Measurements from ENCODE around the gene CTRB2.

DNA sequence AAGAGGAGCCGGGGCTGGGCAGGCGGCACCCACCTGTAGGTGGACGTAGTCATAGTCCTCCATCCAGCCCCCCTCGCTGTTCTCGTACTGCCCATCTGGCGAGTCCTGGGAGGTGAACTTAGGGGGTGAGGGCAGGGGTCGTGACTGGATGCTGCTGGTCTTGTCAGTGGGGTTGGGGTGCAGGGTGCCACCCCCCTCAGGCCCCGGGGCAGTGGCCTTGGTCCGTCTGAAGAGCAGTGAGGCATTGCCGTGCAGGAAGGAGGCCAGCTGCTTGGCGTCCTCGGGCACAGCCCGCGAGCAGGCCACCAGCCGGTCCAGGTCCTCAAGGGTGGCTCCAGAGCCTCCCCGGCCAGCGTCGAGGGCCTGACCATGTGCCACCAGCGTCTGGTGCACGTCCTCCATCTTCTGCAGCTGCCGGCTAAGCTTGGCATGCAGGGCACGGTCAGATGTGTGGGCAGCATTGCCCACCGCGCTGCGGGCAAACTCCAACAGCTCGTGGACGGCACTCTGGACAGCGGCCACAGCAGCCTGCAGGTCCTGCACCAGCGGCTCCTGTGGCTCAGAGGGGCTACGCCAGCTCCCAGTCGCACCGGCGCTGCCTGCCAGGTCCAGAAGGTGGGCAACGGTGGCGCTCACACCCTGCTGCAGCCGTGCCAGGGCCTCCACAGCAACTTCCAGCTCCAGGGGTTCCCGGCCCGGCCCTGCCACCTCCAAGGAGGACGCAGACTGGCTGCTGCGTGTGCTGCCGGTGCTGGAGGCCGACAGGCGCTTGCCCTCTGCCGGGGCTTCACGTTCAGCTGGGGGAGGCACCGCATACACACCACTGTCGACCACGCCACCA is 28.1 kb upstream of the CTRB2 start:
- TF ChIP-seq, protein P1, sequence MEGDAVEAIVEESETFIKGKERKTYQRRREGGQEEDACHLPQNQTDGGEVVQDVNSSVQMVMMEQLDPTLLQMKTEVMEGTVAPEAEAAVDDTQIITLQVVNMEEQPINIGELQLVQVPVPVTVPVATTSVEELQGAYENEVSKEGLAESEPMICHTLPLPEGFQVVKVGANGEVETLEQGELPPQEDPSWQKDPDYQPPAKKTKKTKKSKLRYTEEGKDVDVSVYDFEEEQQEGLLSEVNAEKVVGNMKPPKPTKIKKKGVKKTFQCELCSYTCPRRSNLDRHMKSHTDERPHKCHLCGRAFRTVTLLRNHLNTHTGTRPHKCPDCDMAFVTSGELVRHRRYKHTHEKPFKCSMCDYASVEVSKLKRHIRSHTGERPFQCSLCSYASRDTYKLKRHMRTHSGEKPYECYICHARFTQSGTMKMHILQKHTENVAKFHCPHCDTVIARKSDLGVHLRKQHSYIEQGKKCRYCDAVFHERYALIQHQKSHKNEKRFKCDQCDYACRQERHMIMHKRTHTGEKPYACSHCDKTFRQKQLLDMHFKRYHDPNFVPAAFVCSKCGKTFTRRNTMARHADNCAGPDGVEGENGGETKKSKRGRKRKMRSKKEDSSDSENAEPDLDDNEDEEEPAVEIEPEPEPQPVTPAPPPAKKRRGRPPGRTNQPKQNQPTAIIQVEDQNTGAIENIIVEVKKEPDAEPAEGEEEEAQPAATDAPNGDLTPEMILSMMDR (IDR thresholded peaks at IDR 0.05; ENCODE audit: low read depth, low read length, missing input control): no peak
- TF ChIP-seq GABPA (IDR thresholded peaks at IDR 0.05 in 1 of 2, conservative IDR thresholded peaks at IDR 0.05 in 1 of 2) (no peak), RXRA (IDR thresholded peaks at IDR 0.05) (no peak), SP1 (IDR thresholded peaks at IDR 0.05) (no peak), FOXA1 (IDR thresholded peaks at IDR 0.05) (no peak)
- TF ChIP-seq, protein P2, sequence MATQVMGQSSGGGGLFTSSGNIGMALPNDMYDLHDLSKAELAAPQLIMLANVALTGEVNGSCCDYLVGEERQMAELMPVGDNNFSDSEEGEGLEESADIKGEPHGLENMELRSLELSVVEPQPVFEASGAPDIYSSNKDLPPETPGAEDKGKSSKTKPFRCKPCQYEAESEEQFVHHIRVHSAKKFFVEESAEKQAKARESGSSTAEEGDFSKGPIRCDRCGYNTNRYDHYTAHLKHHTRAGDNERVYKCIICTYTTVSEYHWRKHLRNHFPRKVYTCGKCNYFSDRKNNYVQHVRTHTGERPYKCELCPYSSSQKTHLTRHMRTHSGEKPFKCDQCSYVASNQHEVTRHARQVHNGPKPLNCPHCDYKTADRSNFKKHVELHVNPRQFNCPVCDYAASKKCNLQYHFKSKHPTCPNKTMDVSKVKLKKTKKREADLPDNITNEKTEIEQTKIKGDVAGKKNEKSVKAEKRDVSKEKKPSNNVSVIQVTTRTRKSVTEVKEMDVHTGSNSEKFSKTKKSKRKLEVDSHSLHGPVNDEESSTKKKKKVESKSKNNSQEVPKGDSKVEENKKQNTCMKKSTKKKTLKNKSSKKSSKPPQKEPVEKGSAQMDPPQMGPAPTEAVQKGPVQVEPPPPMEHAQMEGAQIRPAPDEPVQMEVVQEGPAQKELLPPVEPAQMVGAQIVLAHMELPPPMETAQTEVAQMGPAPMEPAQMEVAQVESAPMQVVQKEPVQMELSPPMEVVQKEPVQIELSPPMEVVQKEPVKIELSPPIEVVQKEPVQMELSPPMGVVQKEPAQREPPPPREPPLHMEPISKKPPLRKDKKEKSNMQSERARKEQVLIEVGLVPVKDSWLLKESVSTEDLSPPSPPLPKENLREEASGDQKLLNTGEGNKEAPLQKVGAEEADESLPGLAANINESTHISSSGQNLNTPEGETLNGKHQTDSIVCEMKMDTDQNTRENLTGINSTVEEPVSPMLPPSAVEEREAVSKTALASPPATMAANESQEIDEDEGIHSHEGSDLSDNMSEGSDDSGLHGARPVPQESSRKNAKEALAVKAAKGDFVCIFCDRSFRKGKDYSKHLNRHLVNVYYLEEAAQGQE (IDR thresholded peaks at IDR 0.05): no peak
- TF ChIP-seq, protein P3, sequence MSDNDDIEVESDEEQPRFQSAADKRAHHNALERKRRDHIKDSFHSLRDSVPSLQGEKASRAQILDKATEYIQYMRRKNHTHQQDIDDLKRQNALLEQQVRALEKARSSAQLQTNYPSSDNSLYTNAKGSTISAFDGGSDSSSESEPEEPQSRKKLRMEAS (IDR thresholded peaks at IDR 0.05): no peak

Measured in liver (tissue), 3 donors.